ENCODE measurements around the gene STMN1. TPM values are rescaled to one million over a fixed set of nuclear protein-coding genes. Genes with fewer than 3 reads are reported as not detected.

STMN1 gene
- 100 to 1,000 TPM in 2 of 4 donors, 10 to 100 TPM in 2; 30.9 to 275 (median 142) TPM for polyA plus RNA-seq
- long read RNA-seq, donor 1, result 0 reads
- long read RNA-seq, donor 2, transcript STMN1-206 (5 exons, 1,504 nt), result major isoform, 46 of 61 reads
- long read RNA-seq, donor 2, partial matches to known transcripts, result 15 of 61 reads
- long read RNA-seq, donor 2, other reads (novel, unspliced or antisense), result 0 of 61 reads
- long read RNA-seq, donor 3, transcript STMN1-206 (5 exons, 1,504 nt), result major isoform, 52 of 175 reads
- long read RNA-seq, donor 3, partial matches to known transcripts, result 122 of 175 reads
- long read RNA-seq, donor 3, other reads (novel, unspliced or antisense), result 0 of 175 reads
- long read RNA-seq, donor 4, partial matches to known transcripts, result 6 of 9 reads
- long read RNA-seq, donor 4, other reads (novel, unspliced or antisense), result 0 of 9 reads
- long read RNA-seq, donor 5, transcript STMN1-206 (5 exons, 1,504 nt), result major isoform, 19 of 63 reads
- long read RNA-seq, donor 5, partial matches to known transcripts, result 43 of 63 reads
- long read RNA-seq, donor 5, other reads (novel, unspliced or antisense), result 0 of 63 reads
- long read RNA-seq, donor 6, transcript STMN1-206 (5 exons, 1,504 nt), result major isoform, 59 of 87 reads
- long read RNA-seq, donor 6, partial matches to known transcripts, result 27 of 87 reads
- long read RNA-seq, donor 6, other reads (novel, unspliced or antisense), result 0 of 87 reads
- long read RNA-seq, donor 7, result 0 reads
- long read RNA-seq, donor 8, transcript STMN1-206 (5 exons, 1,504 nt), result major isoform, 16 of 28 reads
- long read RNA-seq, donor 8, partial matches to known transcripts, result 10 of 28 reads
- long read RNA-seq, donor 8, other reads (novel, unspliced or antisense), result 0 of 28 reads
- long read RNA-seq, donor 9, transcript STMN1-206 (5 exons, 1,504 nt), result major isoform, 17 of 33 reads
- long read RNA-seq, donor 9, partial matches to known transcripts, result 16 of 33 reads
- long read RNA-seq, donor 9, other reads (novel, unspliced or antisense), result 0 of 33 reads
- long read RNA-seq, donor 10, transcript STMN1-206 (5 exons, 1,504 nt), result major isoform, 175 of 378 reads
- long read RNA-seq, donor 10, partial matches to known transcripts, result 200 of 378 reads
- long read RNA-seq, donor 10, other reads (novel, unspliced or antisense), result 0 of 378 reads

DNA sequence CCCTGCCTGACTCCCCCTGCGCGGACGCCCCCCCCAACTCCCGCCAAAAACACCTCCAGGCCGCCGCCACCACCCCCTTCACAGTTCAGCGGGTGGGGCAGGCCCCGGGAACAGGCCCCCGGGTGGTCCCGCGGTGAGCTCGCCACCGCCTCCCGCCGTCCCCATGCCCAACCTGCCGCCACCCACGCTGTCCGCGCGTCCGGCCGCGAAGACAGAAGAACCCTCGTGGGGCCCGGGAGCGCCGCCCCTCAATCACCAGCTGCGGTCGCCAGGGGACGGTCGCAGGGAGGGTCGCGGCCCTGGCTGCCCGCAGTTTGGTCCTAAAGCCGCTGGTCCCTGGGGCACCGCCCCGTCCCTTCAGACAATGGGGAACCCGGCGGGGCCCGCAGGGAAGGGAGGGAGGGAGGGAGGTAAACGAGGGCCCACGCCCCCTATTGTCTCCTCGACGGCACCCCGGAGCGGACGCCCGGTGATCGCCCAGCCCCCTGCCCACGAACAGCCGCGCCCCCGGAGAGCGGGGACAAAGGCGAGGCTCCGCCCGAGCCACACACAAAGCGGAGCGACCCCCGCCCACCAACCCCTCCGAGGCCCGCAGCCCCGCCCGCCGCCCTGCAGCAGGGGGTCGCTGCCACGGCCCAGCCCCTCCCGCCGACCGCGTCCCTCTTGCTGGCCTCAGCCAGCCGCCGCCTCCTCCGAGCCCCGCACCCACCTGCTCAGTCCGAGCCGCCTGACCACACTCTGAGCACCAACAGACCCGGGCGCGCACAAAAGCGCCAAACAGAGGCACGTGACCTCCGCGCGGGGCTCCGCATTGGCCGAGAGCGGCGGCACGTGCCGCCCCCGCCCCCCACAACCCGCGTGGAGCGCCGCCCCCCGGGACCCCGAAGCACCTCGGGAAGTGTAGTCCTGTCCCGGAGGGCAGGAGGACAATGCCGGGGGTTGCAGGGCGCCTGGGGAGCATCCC, at the start of gene STMN1:
STMN1 (minus strand) TSS at position 740 of the 964 bp plus-strand sequence. CDS start 1,743 bp downstream, outside the sequence.
- DNase-seq (peak; percentile 82 to 94), FAIRE-seq (no peak)
- WGBS, 3 donors, result 0 to 1% (median 1%) methylated on average over 55 to 102 of the region's 102 CpGs
- Histone ChIP-seq H3K4me1 (ENCODE audit: control insufficient read depth in 3 of 3, insufficient read depth in 2 of 3, low read depth in 1 of 3, low read length in 2 of 3) (peaks cover 0 to 17% (median 2%) of the 10 kb centered on the region in 3 donors), H3K4me3 (ENCODE audit: low read depth in 1 of 3, low read length in 3 of 3) (peak within 1 kb of the TSS; percentile 52 to 76 (median 58)), H3K27ac (ENCODE audit: low read depth in 1 of 3, low read length in 2 of 3) (peak within 1 kb of the TSS in 1 of 3 donors; percentile 67), H3K36me3 (ENCODE audit: control insufficient read depth in 3 of 3, insufficient read depth in 2 of 3, low read depth in 1 of 3, low read length in 3 of 3) (peaks cover 0 to 10% (median 0%) of the 10 kb centered on the region in 3 donors), H3K9me3 (ENCODE audit: control insufficient read depth in 2 of 2, insufficient read depth in 1 of 2, low read depth in 1 of 2, low read length in 1 of 2) (no peaks in the 10 kb centered on the region), H3K27me3 (ENCODE audit: control insufficient read depth in 3 of 3, insufficient read depth in 3 of 3, low read length in 3 of 3) (peaks cover 0 to 5% (median 0%) of the 10 kb centered on the region in 3 donors)

DNA sequence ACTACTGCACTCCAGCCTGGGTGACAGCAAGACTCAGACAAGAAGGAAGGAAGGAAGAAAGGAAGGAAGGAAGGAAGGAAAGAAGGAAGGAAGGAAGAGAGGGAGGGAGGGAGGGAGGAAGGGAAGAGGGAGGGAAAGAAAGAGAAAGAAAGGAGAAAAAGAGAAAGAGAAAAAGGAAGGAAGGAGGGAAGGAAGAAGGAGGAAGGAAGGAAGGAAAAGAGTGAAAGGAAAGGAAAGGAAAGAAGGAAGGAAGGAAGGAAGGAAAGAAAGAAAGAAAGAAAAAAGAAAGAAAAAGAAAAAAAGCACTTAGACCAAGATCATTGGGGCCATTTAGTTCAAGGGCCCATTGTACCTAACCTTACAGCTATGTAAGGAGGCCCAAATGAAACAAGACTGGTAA, 49.3 kb upstream of the STMN1 start:
- H3K4me3 ChIP-seq (ENCODE audit: low read depth in 1 of 3, low read length in 3 of 3), result no peak overlapping the region
- DNase-seq, result no peak
- peaks cover 5 to 14% (median 7%) of the 10 kb centered on the region in 3 donors for H3K36me3 ChIP-seq (ENCODE audit: control insufficient read depth in 3 of 3, insufficient read depth in 2 of 3, low read depth in 1 of 3, low read length in 3 of 3)
- no peaks in the 10 kb centered on the region for H3K4me1 ChIP-seq (ENCODE audit: control insufficient read depth in 3 of 3, insufficient read depth in 2 of 3, low read depth in 1 of 3, low read length in 2 of 3)
- peaks cover 0 to 6% of the 10 kb centered on the region in 2 donors for H3K9me3 ChIP-seq (ENCODE audit: control insufficient read depth in 2 of 2, insufficient read depth in 1 of 2, low read depth in 1 of 2, low read length in 1 of 2)
- no peaks in the 10 kb centered on the region for H3K27me3 ChIP-seq (ENCODE audit: control insufficient read depth in 3 of 3, insufficient read depth in 3 of 3, low read length in 3 of 3)
- no peak overlapping the region for H3K27ac ChIP-seq (ENCODE audit: low read depth in 1 of 3, low read length in 2 of 3)
- FAIRE-seq, result no peak

DNA sequence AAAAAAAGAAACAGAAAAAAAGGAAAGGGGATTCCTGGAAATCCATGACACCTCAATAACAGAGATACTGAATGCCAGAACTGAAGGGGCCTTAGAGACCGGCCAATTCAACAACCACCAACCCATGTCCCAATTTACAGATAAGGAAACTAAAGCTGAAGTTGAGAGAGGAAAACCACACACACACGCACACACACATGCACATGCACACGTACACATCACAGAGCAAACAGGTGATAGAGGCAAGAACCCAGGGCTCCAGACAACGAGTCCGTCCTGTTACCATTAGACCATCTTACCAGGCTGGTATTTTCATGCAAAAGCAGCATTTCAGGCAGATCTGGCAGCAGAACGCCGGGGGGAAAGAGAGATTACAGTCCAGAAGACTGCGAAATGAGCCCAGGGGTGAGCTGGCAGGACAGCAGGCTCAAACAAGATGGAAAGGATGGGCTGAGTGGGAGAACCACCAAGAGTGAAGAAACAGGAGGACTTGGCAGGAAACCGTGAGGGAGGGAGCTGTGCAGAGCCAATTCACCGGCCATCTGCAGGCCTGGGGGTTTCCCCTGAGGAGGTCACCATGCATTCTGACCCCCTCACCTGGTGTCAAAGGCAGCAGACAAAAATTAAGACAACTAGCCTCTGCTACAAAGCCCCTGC, 48.2 kb upstream of the STMN1 start:
- DNase-seq (no peak), FAIRE-seq (no peak)
- 75 to 83% (median 81%) methylated on average over 10 of the region's 10 CpGs for WGBS, 3 donors

DNA sequence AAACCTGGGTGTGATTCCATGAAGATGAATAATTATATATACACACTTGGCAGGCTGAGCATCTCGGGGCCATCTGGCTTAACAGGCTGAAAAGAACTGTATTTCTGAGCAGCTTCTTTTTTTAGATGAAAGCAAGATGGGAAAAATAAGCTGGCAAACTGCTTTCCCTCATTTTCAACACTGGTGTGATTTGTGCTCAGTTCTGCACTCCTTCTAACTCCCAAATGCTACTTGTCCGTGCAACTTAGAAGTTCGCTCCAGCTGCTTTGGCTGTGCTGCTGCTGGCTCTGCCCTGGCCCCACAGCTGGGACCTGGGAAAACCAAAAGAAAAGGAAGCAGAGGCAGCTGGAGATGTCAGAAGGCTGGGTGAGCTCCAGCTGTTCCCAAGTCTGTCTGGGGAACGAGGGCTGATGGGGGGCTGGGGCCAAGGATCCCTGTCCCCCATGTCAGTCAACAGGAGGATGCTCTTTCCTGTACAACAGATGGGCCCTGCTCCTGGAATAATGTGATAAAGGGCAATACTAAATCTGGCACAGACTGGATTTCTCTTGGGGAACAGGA, 46.7 kb upstream of the STMN1 start:
- WGBS, 3 donors, result 58 to 80% (median 74%) methylated on average over 4 of the region's 4 CpGs
- FAIRE-seq (no peak), DNase-seq (peak in 1 of 2 donors; percentile 16)
- Histone ChIP-seq H3K4me1 (ENCODE audit: control insufficient read depth in 3 of 3, insufficient read depth in 2 of 3, low read depth in 1 of 3, low read length in 2 of 3) (no peaks in the 10 kb centered on the region), H3K9me3 (ENCODE audit: control insufficient read depth in 2 of 2, insufficient read depth in 1 of 2, low read depth in 1 of 2, low read length in 1 of 2) (peaks cover 0 to 4% of the 10 kb centered on the region in 2 donors), H3K36me3 (ENCODE audit: control insufficient read depth in 3 of 3, insufficient read depth in 2 of 3, low read depth in 1 of 3, low read length in 3 of 3) (no peaks in the 10 kb centered on the region), H3K4me3 (ENCODE audit: low read depth in 1 of 3, low read length in 3 of 3) (no peak overlapping the region), H3K27ac (ENCODE audit: low read depth in 1 of 3, low read length in 2 of 3) (no peak overlapping the region), H3K27me3 (ENCODE audit: control insufficient read depth in 3 of 3, insufficient read depth in 3 of 3, low read length in 3 of 3) (no peaks in the 10 kb centered on the region)

More for the DNA sequence above, 48.2 kb upstream of the STMN1 start:
- Histone ChIP-seq H3K9me3 (ENCODE audit: control insufficient read depth in 2 of 2, insufficient read depth in 1 of 2, low read depth in 1 of 2, low read length in 1 of 2) (peaks cover 0 to 10% of the 10 kb centered on the region in 2 donors), H3K27me3 (ENCODE audit: control insufficient read depth in 3 of 3, insufficient read depth in 3 of 3, low read length in 3 of 3) (no peaks in the 10 kb centered on the region), H3K4me1 (ENCODE audit: control insufficient read depth in 3 of 3, insufficient read depth in 2 of 3, low read depth in 1 of 3, low read length in 2 of 3) (no peaks in the 10 kb centered on the region), H3K36me3 (ENCODE audit: control insufficient read depth in 3 of 3, insufficient read depth in 2 of 3, low read depth in 1 of 3, low read length in 3 of 3) (peaks cover 5 to 10% (median 7%) of the 10 kb centered on the region in 3 donors), H3K27ac (ENCODE audit: low read depth in 1 of 3, low read length in 2 of 3) (no peak overlapping the region), H3K4me3 (ENCODE audit: low read depth in 1 of 3, low read length in 3 of 3) (no peak overlapping the region)

DNA sequence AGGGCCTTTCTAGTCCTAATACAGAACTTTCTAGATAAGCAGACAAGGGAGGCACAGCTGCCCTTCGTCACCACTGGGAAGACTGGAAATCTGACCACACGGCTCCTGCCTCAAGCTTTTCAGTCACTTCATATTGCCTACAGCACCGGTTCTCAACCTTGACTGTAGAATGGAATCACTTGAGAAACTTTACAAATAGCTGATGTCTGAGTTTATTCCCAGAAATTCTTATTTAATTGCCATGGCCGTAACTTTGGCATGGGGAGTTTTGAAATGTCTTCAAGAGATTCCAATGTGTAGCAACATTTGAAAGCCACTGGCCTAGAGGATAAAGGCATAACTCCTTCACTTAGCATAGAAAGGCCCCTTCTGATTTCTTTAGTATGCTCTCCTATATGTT, 42.4 kb upstream of the STMN1 start:
- no peak for FAIRE-seq

DNA sequence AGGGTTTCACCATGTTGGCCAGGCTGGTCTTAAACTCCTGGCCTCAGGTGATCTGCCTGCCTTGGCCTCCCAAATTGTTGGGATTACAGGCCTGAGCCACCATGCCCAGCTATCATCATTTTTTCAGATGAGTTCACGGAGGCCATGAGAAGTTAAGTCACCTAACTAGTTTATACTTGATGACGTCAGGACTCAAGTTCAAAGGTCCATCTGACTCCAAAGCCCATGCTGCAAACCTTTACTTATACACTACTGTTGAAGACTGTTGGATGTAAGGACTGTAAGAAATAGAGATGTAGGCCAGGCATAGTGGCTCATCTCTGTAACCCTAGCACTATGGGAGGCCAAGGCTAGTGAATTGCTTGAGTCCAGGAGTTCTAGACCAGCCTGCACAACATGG, 40.8 kb upstream of the STMN1 start:
- FAIRE-seq (no peak), DNase-seq (peak; percentile 35 to 60)
- H3K9me3 ChIP-seq (ENCODE audit: control insufficient read depth in 2 of 2, insufficient read depth in 1 of 2, low read depth in 1 of 2, low read length in 1 of 2), result peaks cover 0 to 32% of the 10 kb centered on the region in 2 donors
- 53 to 81% (median 64%) methylated on average over 2 of the region's 2 CpGs for WGBS, 3 donors
- H3K27me3 ChIP-seq (ENCODE audit: control insufficient read depth in 3 of 3, insufficient read depth in 3 of 3, low read length in 3 of 3), result no peaks in the 10 kb centered on the region
- peaks cover 0 to 2% (median 0%) of the 10 kb centered on the region in 3 donors for H3K4me1 ChIP-seq (ENCODE audit: control insufficient read depth in 3 of 3, insufficient read depth in 2 of 3, low read depth in 1 of 3, low read length in 2 of 3)
- no peaks in the 10 kb centered on the region for H3K36me3 ChIP-seq (ENCODE audit: control insufficient read depth in 3 of 3, insufficient read depth in 2 of 3, low read depth in 1 of 3, low read length in 3 of 3)
- H3K27ac ChIP-seq (ENCODE audit: low read depth in 1 of 3, low read length in 2 of 3), result no peak overlapping the region
- H3K4me3 ChIP-seq (ENCODE audit: low read depth in 1 of 3, low read length in 3 of 3), result no peak overlapping the region

More for the DNA sequence above, 42.4 kb upstream of the STMN1 start:
- no peak overlapping the region for H3K4me3 ChIP-seq (ENCODE audit: low read depth in 1 of 3, low read length in 3 of 3)
- H3K4me1 ChIP-seq (ENCODE audit: control insufficient read depth in 3 of 3, insufficient read depth in 2 of 3, low read depth in 1 of 3, low read length in 2 of 3), result peaks cover 0 to 2% (median 0%) of the 10 kb centered on the region in 3 donors
- no peaks in the 10 kb centered on the region for H3K36me3 ChIP-seq (ENCODE audit: control insufficient read depth in 3 of 3, insufficient read depth in 2 of 3, low read depth in 1 of 3, low read length in 3 of 3)
- DNase-seq, result no peak
- WGBS, 3 donors, result 82 to 89% (median 84%) methylated on average over 4 of the region's 4 CpGs
- H3K27ac ChIP-seq (ENCODE audit: low read depth in 1 of 3, low read length in 2 of 3), result no peak overlapping the region
- H3K9me3 ChIP-seq (ENCODE audit: control insufficient read depth in 2 of 2, insufficient read depth in 1 of 2, low read depth in 1 of 2, low read length in 1 of 2), result peaks cover 0 to 20% of the 10 kb centered on the region in 2 donors
- no peaks in the 10 kb centered on the region for H3K27me3 ChIP-seq (ENCODE audit: control insufficient read depth in 3 of 3, insufficient read depth in 3 of 3, low read length in 3 of 3)

- no peak for DNase-seq
- no peak overlapping the region for H3K4me3 ChIP-seq (ENCODE audit: low read depth in 1 of 3, low read length in 3 of 3)
- WGBS, 3 donors, result 85 to 94% (median 88%) methylated on average over 5 of the region's 5 CpGs
- no peaks in the 10 kb centered on the region for H3K27me3 ChIP-seq (ENCODE audit: control insufficient read depth in 3 of 3, insufficient read depth in 3 of 3, low read length in 3 of 3)
- H3K27ac ChIP-seq (ENCODE audit: low read depth in 1 of 3, low read length in 2 of 3), result no peak overlapping the region
- no peak for FAIRE-seq
- H3K4me1 ChIP-seq (ENCODE audit: control insufficient read depth in 3 of 3, insufficient read depth in 2 of 3, low read depth in 1 of 3, low read length in 2 of 3), result peaks cover 0 to 2% (median 0%) of the 10 kb centered on the region in 3 donors
- no peaks in the 10 kb centered on the region for H3K36me3 ChIP-seq (ENCODE audit: control insufficient read depth in 3 of 3, insufficient read depth in 2 of 3, low read depth in 1 of 3, low read length in 3 of 3)
- peaks cover 0 to 32% of the 10 kb centered on the region in 2 donors for H3K9me3 ChIP-seq (ENCODE audit: control insufficient read depth in 2 of 2, insufficient read depth in 1 of 2, low read depth in 1 of 2, low read length in 1 of 2)
These were observed 39.5 kb upstream of the STMN1 start for GRCh38 chr1:25945761-25946160.

Measured in small intestine (tissue), 16 donors.